ENCODE measurements around the gene COX6B2.

Gene COX6B2

GRCh38 chr19:55352549-55353145, 1.9 kb downstream of the COX6B2 start:
- TF ChIP-seq CTCF (IDR thresholded peaks at IDR 0.05; ENCODE audit: borderline replicate concordance, control extremely low read depth, extremely low read depth, insufficient read depth, missing control alignments), result no peak
- in situ Hi-C loops (cut with MboI; ENCODE audit: low sequenced_read_pairs, unreplicated experiment), result no loop called here
- DNase-seq (ENCODE audit: low spot score), result no peak

GRCh38 chr19:55352040-55352439, 2.5 kb downstream of the COX6B2 start:
- no peak for DNase-seq (ENCODE audit: low spot score)
- in situ Hi-C loops (cut with MboI; ENCODE audit: low sequenced_read_pairs, unreplicated experiment), result no loop called here
- no peak for TF ChIP-seq CTCF (IDR thresholded peaks at IDR 0.05; ENCODE audit: borderline replicate concordance, control extremely low read depth, extremely low read depth, insufficient read depth, missing control alignments)

DNA sequence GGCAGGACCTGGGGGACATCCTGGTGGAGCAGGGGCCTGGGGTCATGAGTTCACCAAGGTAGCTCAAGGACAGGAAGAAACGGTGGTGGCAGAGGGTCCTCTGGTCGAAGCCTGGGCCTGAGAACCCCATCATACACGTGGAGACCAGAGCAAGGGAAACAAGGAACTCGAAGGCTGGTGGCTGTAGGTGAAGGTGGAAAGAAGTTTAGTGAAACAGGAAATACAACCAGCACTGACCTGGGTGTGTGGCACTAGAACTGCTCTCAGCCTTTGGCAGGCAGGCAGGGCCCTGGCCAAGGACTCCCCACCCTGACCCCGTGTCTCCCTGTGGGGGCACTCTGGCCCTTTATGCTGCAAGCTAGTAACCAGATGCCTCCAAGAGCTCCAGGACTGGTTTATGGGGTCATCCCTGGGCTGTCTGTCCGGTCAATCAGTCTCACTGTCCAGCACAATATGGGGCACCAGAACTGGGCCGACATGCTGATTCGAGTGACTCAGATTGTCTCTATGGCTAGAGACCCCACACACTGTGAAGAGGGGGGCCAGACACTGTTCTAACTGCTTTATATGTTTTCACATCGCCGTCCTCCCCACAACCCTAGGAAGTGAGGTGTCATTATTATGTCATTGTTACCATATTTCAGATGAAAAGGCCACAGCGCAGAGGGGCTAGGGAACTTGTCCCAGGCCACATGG, 3.8 kb downstream of the COX6B2 start:
- in situ Hi-C loops (cut with MboI; ENCODE audit: low sequenced_read_pairs, unreplicated experiment), result no loop called here
- TF ChIP-seq CTCF (IDR thresholded peaks at IDR 0.05; ENCODE audit: borderline replicate concordance, control extremely low read depth, extremely low read depth, insufficient read depth, missing control alignments), result no peak
- DNase-seq (ENCODE audit: low spot score), result no peak

GRCh38 chr19:55348317-55349034, 6.0 kb downstream of the COX6B2 start:
- DNase-seq (ENCODE audit: low spot score), result no peak
- TF ChIP-seq CTCF (IDR thresholded peaks at IDR 0.05; ENCODE audit: borderline replicate concordance, control extremely low read depth, extremely low read depth, insufficient read depth, missing control alignments), result no peak
- in situ Hi-C loops (cut with MboI; ENCODE audit: low sequenced_read_pairs, unreplicated experiment), result no loop called here

DNA sequence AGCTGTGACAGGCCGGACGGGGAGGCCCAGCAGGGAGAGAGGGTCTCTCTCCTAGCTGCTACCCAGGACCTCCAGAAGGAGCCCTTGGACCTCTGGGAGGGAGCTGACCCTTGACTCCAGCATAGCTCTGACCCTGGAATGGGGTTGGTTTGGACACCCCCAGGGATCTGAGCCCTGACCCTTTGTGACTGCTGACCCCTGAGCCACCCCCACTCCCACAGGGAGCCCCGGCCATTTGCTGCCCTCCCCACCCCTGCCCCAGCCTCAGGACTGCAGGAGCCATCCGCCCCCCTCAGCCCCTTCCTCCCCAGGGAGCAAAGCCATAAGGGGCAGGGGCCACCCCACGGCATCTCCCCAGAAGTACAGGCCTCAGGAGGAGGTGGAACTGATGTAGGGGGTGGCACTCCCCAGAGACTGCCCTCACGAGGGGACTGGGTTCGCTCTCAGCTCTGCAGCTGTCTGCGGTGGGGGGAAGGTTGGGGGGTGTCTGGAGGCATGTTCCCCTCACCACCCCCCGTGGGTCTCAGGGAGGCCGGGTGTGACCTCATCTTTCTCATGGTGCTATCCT, 7.0 kb downstream of the COX6B2 start:
- no peak for DNase-seq (ENCODE audit: low spot score)
- in situ Hi-C loops (cut with MboI; ENCODE audit: low sequenced_read_pairs, unreplicated experiment), result no loop called here
- TF ChIP-seq CTCF (IDR thresholded peaks at IDR 0.05; ENCODE audit: borderline replicate concordance, control extremely low read depth, extremely low read depth, insufficient read depth, missing control alignments), result no peak

DNA sequence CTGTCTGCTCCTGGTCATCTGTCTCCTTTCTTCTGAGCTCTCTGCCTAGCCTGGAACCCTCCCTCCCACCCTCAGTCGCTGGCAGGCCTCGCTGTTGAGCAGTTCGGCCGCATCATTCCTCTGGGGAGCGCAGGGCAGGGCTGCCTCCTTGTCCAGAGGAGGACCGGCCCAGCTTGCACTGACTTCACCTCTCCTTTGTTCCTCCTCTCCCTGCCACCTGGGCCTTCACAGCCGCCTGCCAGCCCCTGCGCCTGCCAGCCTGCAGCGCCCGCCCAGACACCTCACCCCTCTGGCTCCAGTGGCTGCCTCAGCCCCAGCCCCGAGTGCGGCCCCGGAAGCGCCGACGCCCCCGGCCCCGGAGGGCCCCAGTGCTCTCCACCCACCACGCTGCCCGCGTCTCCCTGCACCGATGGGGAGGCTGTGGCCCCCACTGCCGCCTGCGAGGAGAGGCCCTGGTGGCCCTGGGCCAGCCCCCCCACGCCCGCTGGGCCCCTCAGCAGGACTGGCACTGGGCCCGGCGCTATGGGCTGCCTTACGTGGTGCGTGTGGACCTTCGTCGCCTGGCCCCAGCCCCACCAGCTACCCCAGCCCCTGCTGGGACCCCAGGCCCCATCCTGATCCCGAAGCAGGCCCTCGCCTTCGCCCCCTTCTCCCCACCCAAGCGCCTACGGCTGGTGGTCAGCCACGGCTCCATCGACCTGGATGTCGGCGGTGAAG, 7.6 kb downstream of the COX6B2 start:
- in situ Hi-C loops (cut with MboI; ENCODE audit: low sequenced_read_pairs, unreplicated experiment), result no loop called here
- TF ChIP-seq CTCF (IDR thresholded peaks at IDR 0.05; ENCODE audit: borderline replicate concordance, control extremely low read depth, extremely low read depth, insufficient read depth, missing control alignments), result no peak
- no peak for DNase-seq (ENCODE audit: low spot score)
